Activated CD4-positive, alpha-beta T cell treated with anti-CD3 and anti-CD28 coated beads, Interleukin-2, Interleukin-4, amounts not matched to agents 100 ng/mL and 50 ng/mL, durations not matched to agents 16 hours and 8 hours (primary cell): ENCODE measurements around the gene PYDC1.
"Not testable (repeated sequence)": the region's sequence is repeated elsewhere in the genome, so short reads cannot be mapped to it uniquely, and the experiment has no call there.

Experiments used
- DNase-seq: peaks from one replicate; pipeline ENCODE4 v3.0.0-alpha.2; 2020; ENCODE audit warnings: low spot score

Gene PYDC1

GRCh38 chr16:31179219-31179746 lies 37.7 kb downstream of the PYDC1 start:
- no peak for DNase-seq

- peak; percentile 49 for DNase-seq
These were observed 39.8 kb downstream of the PYDC1 start for GRCh38 chr16:31177136-31177535.

- DNase-seq: not testable (repeated sequence)
These were observed 46.9 kb downstream of the PYDC1 start for GRCh38 chr16:31170048-31170447.

GRCh38 chr16:31168848-31169247 lies 48.1 kb downstream of the PYDC1 start:
- DNase-seq: no peak

GRCh38 chr16:31167315-31167714 lies 49.6 kb downstream of the PYDC1 start:
- DNase-seq: no peak
